Endothelial cell of umbilical vein (primary cell): Measurements from ENCODE around the gene CAMSAP1. TPM values are rescaled to one million over a fixed set of nuclear protein-coding genes. Genes with fewer than 3 reads are reported as not detected.

Experiments used
- BruUV-seq: library from RNA; stranded (reverse); fragments of 400-500 nt; replicated peaks from 2 replicates; lab custom pipeline; 2021; lab: Mats Ljungman, UMichigan
- CTCF ChIA-PET: fragments of 300-600, 350-600 bp; sonication (Branson Sonifier 250); formaldehyde crosslinking; loops from one replicate; lab custom pipeline; 2021; ENCODE audit warnings: antibody characterized with exemption, inconsistent platforms; lab: Charles Lee
- POLR2A ChIA-PET: fragments of 300-600, 350-600 bp; sonication (Branson Sonifier 250); formaldehyde crosslinking; loops from one replicate; lab custom pipeline; 2021; ENCODE audit warnings: antibody characterized with exemption, inconsistent platforms; lab: Charles Lee
- DNase-seq: peaks from one replicate; pipeline ENCODE4 v3.0.0-alpha.2; 2011; ENCODE audit warnings: low read depth, low spot score
- FAIRE-seq: peaks from 2 replicates; lab custom pipeline; 2011; peaks lifted over from hg19 to GRCh38; lab: Jason Lieb, UNC
- H2AFZ ChIP-seq: 2 replicates; pipeline ENCODE4 v1.6.0; 2012; ENCODE audit warnings: low read depth, low read length, control low read depth, inconsistent platforms
- H3K27ac ChIP-seq: 2 replicates; pipeline ENCODE4 v1.5.1; 2011; ENCODE audit warnings: low read depth, mild to moderate bottlenecking, control low read depth, low read length, moderate library complexity; ENCODE audit not compliant: insufficient read depth
- H3K27me3 ChIP-seq, 2 experiments: 2 replicates each; pipeline versions ENCODE4 v1.6.0 to v1.6.1; 2011; ENCODE audit warnings: low read length in 2 of 2, mixed read lengths in 1 of 2; ENCODE audit not compliant: control insufficient read depth in 2 of 2, insufficient read depth in 2 of 2
- H3K36me3 ChIP-seq, 2 experiments: 2 replicates in 1 of 2; 3 replicates in 1 of 2; pipeline ENCODE4 v1.5.1; 2011; ENCODE audit warnings: low read length in 2 of 2, mild to moderate bottlenecking in 1 of 2, moderate library complexity in 1 of 2; ENCODE audit not compliant: control insufficient read depth in 2 of 2, insufficient read depth in 2 of 2; ENCODE audit errors: extremely low read depth in 1 of 2
- H3K4me1 ChIP-seq: 3 replicates; pipeline ENCODE4 v1.5.1; 2011; ENCODE audit warnings: mild to moderate bottlenecking, low read length; ENCODE audit not compliant: control insufficient read depth, insufficient read depth; ENCODE audit errors: extremely low read depth
- H3K4me2 ChIP-seq: 2 replicates; pipeline ENCODE4 v1.6.1; 2011; ENCODE audit warnings: low read length, control low read depth, mixed read lengths; ENCODE audit not compliant: insufficient read depth
- H3K4me3 ChIP-seq, 3 experiments: fragments of 200-600 bp in 1 of 3; sonication (generic), shearing (Covaris generic) in 1 of 3; replicated peaks in 1 of 3; 2 replicates each; pipeline ENCODE4 v1.5.1; 2011 to 2016; ENCODE audit warnings: control low read depth in 3 of 3, low read length in 3 of 3, mild to moderate bottlenecking in 2 of 3, inconsistent platforms in 1 of 3, low read depth in 1 of 3, moderate library complexity in 1 of 3; ENCODE audit not compliant: insufficient read depth in 1 of 3
- H3K79me2 ChIP-seq: 2 replicates; pipeline ENCODE4 v1.6.0; 2012; ENCODE audit warnings: low read length, inconsistent platforms; ENCODE audit not compliant: control insufficient read depth, insufficient read depth
- H3K9ac ChIP-seq: replicated peaks from 2 replicates; pipeline ENCODE3; 2011; ENCODE audit warnings: low read length, control low read depth; ENCODE audit not compliant: insufficient read depth; ENCODE audit errors: extremely low read depth
- H3K9me1 ChIP-seq: replicated peaks from 3 replicates; pipeline ENCODE4 v1.6.0; 2011; ENCODE audit warnings: mild to moderate bottlenecking, low read length; ENCODE audit not compliant: control insufficient read depth, insufficient read depth; ENCODE audit errors: extremely low read depth
- H3K9me3 ChIP-seq: replicated peaks from 2 replicates; pipeline ENCODE4 v1.5.1; 2012; ENCODE audit warnings: low read length, inconsistent platforms; ENCODE audit not compliant: control insufficient read depth, insufficient read depth
- H4K20me1 ChIP-seq: replicated peaks from 2 replicates; pipeline ENCODE3; 2011; ENCODE audit warnings: mild to moderate bottlenecking, low read length; ENCODE audit not compliant: control insufficient read depth, insufficient read depth; ENCODE audit errors: extremely low read depth
- EZH2 ChIP-seq: IDR thresholded peaks from 2 replicates; pipeline ENCODE4 v1.6.1; 2012; ENCODE audit warnings: borderline replicate concordance, low read depth, mild to moderate bottlenecking, moderate library complexity, low read length, inconsistent platforms; ENCODE audit not compliant: severe bottlenecking
- FOS ChIP-seq: IDR thresholded peaks from 2 replicates; pipeline ENCODE4 v1.6.1; 2011; ENCODE audit warnings: mild to moderate bottlenecking, low read length, moderate library complexity, borderline replicate concordance; ENCODE audit not compliant: insufficient read depth
- GATA2 ChIP-seq: IDR thresholded peaks from 2 replicates; pipeline ENCODE4 v1.7.0; 2011; ENCODE audit warnings: low read depth, mild to moderate bottlenecking, moderate library complexity, mixed read lengths, low read length; ENCODE audit not compliant: insufficient read length, insufficient read depth
- JUN ChIP-seq: IDR thresholded peaks from 2 replicates; pipeline ENCODE4 v1.6.1; 2011; ENCODE audit warnings: borderline replicate concordance, low read depth; ENCODE audit not compliant: insufficient read length, insufficient read depth
- MYC ChIP-seq: IDR thresholded peaks from one replicate; pipeline ENCODE4 v1.6.1; 2011; ENCODE audit warnings: mild to moderate bottlenecking, low read depth, low read length
- POLR2A ChIP-seq: IDR thresholded peaks from 2 replicates; pipeline ENCODE4 v1.6.1; 2012; ENCODE audit warnings: low read depth, mild to moderate bottlenecking, control low read depth, low read length
- POLR2AphosphoS5 ChIP-seq: IDR thresholded peaks from 2 replicates; pipeline ENCODE4 v1.6.1; 2012; ENCODE audit warnings: low read depth, mild to moderate bottlenecking, control low read depth, low read length, moderate library complexity; ENCODE audit not compliant: insufficient read depth
- dilution Hi-C: fragments of 300-500 bp; cut with MboI; formaldehyde crosslinking; loops from one replicate; pipeline ENCODE4 v1.15.0; 2019; ENCODE audit warnings: low sequenced_read_pairs; ENCODE audit not compliant: extremely low pct_ligation_motif_present
- intact Hi-C: fragments of 100-400 bp; cut with micrococcal nuclease; formaldehyde crosslinking; loops from one replicate; pipeline ENCODE4 v1.10.0; 2022
- polyA plus RNA-seq, 4 experiments: library from polyadenylated mRNA; depleted of rRNA in 3 of 4; stranded (reverse) in 3 of 4; unstranded in 1 of 4; fragments of >200 nt; gene quantifications; 2 replicates each; pipeline versions ENCODE4 v1.2.1 to v1.2.3, GENCODE V29; 2011 to 2012; ENCODE audit warnings: missing spikeins in 1 of 4
- total RNA-seq: library from RNA; stranded (reverse); gene quantifications from 2 replicates; pipeline ENCODE4 v1.2.3, GENCODE V29; 2021
- TF ChIP-seq, protein P1 (sequence below), 2 donors: IDR thresholded peaks; 1 replicate in 1 of 2; 2 replicates in 1 of 2; pipeline ENCODE4 v1.5.1; 2011; ENCODE audit warnings: low read length in 2 of 2, mild to moderate bottlenecking in 2 of 2, moderate library complexity in 2 of 2, control low read depth in 1 of 2, inconsistent platforms in 1 of 2, low read depth in 1 of 2; ENCODE audit not compliant: insufficient read depth in 1 of 2; ENCODE audit errors: extremely low read depth in 1 of 2
- TF ChIP-seq, protein P2 (sequence below): IDR thresholded peaks from 2 replicates; pipeline ENCODE4 v1.6.1; 2011; ENCODE audit not compliant: insufficient read depth, insufficient read length

The CAMSAP1 gene
- total and polyA plus RNA-seq, 2 donors (not counting 3 experiments of a cell fraction or from before 2014, with no cell fraction given) = 8.1 to 25.5 TPM

DNA sequence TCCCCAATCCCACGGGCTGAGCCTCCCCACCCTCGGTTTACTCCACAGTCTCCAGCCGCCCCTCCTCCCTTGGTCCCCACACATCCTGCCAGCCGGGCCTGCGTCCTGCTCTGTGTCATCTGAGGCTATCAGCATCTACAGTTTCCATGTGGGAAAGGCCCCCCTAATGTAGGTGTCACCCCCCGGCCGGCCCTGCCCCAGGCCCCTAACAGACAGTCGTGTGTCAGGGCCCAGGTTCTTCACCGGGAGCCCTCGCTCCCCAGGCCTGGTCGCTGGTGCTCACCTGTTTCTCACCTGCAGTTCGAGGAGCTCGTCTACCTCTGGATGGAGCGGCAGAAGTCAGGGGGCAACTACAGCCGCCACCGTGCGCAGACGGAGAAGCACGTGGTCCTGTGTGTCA lies 142.6 kb downstream of the CAMSAP1 start:
- Histone ChIP-seq H4K20me1 (no peaks in the 10 kb centered on the region), H3K27ac (no peak overlapping the region), H3K4me3 (no peak overlapping the region), H3K79me2 (no peaks in the 10 kb centered on the region), H3K27me3 (no peaks in the 10 kb centered on the region), H3K4me2 (no peak overlapping the region), H3K9ac (no peak overlapping the region), H3K4me1 (no peaks in the 10 kb centered on the region), H2AFZ (no peak overlapping the region), H3K9me3 (no peaks in the 10 kb centered on the region), H3K36me3 (no peaks in the 10 kb centered on the region), H3K9me1 (no peaks in the 10 kb centered on the region)
- no peak for DNase-seq
- POLR2A ChIA-PET = no interaction called here
- dilution Hi-C loops (no loop called here), intact Hi-C loops (no loop called here)
- FAIRE-seq = no peak
- CTCF ChIA-PET = no interaction called here
- no peak for TF ChIP-seq JUN
- BruUV-seq = no TSS peak

DNA sequence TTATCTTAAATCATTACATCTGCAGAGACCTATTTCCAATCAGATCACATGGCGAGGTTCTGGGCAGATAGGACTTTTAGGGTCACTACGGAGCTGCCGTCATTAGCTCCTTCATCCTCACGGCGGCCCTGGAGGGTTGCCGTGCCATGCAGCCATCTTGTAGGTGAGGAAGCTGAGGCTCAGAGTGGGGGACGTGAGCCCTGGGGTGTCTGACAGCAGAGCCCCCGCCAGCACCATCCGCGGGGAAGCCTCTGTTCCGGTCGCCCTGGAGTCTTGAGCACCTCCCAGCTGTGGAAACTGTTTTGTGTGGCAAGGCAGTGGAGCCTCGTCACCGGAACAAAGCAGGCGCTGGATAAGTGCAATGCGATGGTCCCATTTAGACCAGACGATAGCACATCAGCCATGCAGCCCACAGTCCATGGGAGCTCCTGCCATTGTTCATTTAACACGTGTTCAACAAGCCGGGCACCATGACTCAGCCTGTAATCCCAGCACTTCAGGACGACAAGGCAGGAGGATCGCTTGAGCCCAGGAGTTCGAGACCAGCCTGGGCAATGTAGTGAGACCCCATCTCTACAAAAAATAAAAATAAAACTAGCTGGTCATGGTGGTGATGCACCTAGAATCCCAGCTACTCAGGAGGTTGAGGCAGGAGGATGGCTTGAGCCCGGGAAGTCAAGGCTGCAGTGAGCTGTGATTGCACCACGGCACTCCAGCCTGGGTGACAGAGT lies 143.5 kb downstream of the CAMSAP1 start:
- Histone ChIP-seq H3K4me1 (no peaks in the 10 kb centered on the region), H3K9ac (no peak overlapping the region), H3K79me2 (no peaks in the 10 kb centered on the region), H2AFZ (no peak overlapping the region), H4K20me1 (no peaks in the 10 kb centered on the region), H3K4me2 (no peak overlapping the region), H3K27ac (no peak overlapping the region), H3K36me3 (no peaks in the 10 kb centered on the region), H3K9me3 (no peaks in the 10 kb centered on the region), H3K27me3 (no peaks in the 10 kb centered on the region), H3K9me1 (no peaks in the 10 kb centered on the region), H3K4me3 (no peak overlapping the region)
- FAIRE-seq (no peak), DNase-seq (no peak)
- CTCF ChIA-PET = no interaction called here
- POLR2A ChIA-PET = no interaction called here
- intact Hi-C loops (no loop called here), dilution Hi-C loops (no loop called here)
- TF ChIP-seq, protein P1, sequence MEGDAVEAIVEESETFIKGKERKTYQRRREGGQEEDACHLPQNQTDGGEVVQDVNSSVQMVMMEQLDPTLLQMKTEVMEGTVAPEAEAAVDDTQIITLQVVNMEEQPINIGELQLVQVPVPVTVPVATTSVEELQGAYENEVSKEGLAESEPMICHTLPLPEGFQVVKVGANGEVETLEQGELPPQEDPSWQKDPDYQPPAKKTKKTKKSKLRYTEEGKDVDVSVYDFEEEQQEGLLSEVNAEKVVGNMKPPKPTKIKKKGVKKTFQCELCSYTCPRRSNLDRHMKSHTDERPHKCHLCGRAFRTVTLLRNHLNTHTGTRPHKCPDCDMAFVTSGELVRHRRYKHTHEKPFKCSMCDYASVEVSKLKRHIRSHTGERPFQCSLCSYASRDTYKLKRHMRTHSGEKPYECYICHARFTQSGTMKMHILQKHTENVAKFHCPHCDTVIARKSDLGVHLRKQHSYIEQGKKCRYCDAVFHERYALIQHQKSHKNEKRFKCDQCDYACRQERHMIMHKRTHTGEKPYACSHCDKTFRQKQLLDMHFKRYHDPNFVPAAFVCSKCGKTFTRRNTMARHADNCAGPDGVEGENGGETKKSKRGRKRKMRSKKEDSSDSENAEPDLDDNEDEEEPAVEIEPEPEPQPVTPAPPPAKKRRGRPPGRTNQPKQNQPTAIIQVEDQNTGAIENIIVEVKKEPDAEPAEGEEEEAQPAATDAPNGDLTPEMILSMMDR (IDR thresholded peaks at IDR 0.05; ENCODE audit: extremely low read depth in 1 of 2, insufficient read depth in 1 of 2, low read depth in 1 of 2, low read length in 2 of 2) = no peak
- TF ChIP-seq POLR2AphosphoS5 (no peak), EZH2 (no peak), JUN (no peak), MYC (no peak), GATA2 (no peak), FOS (no peak), POLR2A (no peak)
- TF ChIP-seq, protein P2, sequence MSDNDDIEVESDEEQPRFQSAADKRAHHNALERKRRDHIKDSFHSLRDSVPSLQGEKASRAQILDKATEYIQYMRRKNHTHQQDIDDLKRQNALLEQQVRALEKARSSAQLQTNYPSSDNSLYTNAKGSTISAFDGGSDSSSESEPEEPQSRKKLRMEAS = no peak
- BruUV-seq = no TSS peak
